ENCODE results near the gene IGF1.

The IGF1 gene

DNA sequence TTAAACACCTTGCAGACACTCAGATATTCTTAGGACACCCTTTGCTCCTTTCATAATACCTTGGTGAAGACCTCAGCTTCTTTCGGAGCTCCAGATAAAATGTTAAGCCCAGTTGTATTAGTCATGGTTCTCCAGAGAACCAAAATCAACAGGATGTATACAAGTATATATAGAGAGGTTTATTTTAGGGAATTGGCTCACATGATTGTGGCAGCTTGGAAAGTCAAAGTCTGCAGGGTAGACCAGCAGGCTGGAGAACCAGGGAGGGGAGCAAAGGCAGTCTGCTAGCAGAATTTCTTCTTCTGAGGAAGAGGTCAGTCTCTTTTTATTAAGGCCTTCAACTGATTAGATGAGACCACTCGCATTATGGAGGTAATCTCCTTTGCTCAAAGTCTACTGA, 6.9 kb upstream of the IGF1 start:
- no peak for DNase-seq

- no peak for DNase-seq
These were observed 5.8 kb upstream of the IGF1 start for GRCh38 chr12:102486153-102486552.

DNA sequence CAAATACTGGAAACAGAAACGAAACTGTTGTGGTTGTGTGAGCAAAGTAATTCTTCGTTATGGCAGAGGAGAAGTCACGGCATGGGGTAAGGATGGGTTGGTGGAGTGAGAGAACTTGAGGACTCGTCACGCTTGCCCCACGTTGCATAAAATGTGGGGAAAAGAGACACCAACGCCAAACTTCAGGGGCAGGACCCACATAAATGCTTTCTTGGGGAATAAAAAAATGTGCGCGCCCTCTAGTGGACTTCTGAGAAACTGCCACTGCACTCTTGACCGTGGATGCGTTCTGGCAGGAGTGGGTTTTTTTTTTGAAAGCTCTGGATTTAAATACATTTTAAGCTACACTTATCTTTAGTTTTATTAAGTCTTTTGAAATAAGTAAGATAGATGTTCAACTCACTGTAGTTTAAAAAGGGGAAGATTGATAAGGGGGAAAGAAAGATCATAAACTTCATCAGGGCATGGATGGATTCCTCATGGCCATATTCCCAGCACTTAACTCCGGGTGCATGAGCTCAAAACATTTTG, 4.1 kb upstream of the IGF1 start:
- no peak for DNase-seq

DNA sequence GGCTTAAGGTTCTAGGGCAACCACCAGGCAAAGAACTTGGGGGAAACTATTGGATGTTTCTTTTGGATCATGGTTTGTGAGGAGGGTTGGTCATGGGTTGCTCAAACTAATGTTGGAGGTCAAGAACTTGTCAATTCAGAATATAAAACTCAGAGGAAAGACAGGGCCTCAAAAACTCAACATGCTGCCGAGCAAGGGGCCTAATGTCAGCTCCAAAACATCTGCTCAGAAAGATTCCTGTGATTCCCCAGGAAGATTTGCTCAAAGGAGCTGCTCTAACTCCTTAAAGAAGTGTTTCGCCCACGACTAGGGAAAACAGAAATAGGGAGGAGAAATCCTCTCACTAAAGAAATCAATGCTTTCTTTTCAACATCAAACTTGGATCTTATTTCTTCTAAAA, 3.7 kb upstream of the IGF1 start:
- DNase-seq, result no peak

GRCh38 chr12:102483466-102483865, 3.1 kb upstream of the IGF1 start:
- DNase-seq, result no peak

DNA sequence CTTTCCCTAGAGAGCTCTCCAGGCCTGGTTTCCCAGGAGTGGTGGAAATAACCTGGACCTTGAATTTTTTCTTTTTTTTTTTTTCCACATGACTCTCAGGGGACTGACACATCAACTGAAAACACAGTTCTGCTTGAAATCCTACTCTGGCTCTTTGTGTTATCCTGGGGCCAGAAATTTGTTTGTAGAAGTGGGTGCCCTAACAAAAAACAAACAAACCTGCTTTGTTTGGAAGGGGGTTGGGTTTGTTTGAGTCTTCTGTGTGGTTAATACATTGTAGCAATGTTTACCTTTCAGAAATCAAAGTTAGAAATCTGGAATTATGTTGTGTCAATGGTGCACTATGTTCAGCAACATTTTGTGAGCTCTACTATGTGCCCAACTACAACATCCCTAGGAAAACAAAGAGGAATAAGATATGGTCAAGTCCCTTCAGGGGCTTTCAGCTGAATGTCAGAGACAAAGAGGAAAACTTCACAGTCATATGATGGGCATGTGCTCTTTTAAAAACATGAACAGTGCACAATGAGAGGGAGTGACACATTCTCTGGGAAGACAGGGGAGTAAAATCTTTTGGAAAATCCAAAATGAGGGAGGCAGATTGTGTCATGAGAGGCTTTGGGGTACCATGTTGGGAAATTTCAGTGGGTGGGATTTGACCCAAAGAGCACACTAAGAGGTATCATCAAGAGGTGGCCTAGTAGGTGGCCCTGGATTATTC, 1.5 kb upstream of the IGF1 start:
- DNase-seq, result no peak

- DNase-seq, result no peak
These were observed 424 bp downstream of the IGF1 start for GRCh38 chr12:102479939-102480338.

DNA sequence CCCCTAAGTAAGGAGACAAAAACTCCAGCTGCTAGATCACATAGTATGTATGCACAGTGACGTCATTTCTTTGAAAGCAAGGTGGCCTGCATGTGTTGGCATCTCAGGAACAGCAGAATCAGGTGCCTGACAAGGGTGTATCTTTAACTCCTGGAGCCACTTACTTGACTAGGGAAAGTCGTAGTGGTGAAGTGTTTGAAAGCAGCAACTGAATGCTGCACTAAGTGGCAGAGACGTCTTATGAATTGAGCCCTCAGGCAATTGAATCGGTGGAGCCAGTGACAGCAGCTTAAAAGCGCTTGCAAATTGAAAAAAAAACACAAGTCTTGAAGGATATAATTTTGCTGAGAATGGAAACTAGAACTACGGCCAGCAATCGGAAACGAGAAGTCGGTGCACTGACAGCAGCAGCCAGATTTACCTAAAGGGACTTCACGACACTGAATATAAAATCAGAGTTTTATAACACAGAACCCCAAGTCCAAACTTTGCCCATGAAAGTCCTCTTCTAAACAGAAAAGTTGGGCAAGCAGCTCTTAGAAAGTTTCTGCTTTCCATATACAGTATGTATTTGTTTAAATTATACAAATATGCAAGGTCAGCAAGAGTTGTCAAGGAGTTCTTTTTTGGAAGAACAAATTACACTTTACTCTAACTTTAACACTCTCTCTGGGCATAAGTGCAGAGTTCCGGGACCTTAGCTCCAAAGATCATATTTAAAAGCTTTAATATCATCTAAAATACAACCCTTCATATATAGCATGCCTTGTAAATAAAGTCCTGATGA, 1.1 kb downstream of the IGF1 start:
- DNase-seq, result no peak

- no peak for DNase-seq
These were observed 1.8 kb downstream of the IGF1 start for GRCh38 chr12:102478405-102479098.

DNA sequence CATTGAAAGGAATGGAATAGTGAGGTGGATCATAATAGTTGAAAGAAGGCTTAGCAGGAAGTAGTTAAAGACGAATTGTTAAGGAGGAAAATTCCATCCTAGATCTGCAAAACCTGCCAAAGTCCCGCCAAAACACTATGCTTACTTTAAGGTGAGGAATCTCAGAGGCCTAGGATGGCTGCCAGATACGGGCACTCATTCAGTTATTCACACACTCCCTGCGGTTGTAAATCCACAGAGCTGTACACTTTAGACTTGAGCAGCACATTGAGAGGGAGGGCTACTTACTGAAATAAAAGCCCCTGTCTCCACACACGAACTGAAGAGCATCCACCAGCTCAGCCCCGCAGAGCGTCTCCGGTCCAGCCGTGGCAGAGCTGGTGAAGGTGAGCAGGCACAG, 5.0 kb downstream of the IGF1 start:
- no peak for DNase-seq

- DNase-seq, result no peak
These were observed 5.8 kb downstream of the IGF1 start for GRCh38 chr12:102474438-102475064.

DNA sequence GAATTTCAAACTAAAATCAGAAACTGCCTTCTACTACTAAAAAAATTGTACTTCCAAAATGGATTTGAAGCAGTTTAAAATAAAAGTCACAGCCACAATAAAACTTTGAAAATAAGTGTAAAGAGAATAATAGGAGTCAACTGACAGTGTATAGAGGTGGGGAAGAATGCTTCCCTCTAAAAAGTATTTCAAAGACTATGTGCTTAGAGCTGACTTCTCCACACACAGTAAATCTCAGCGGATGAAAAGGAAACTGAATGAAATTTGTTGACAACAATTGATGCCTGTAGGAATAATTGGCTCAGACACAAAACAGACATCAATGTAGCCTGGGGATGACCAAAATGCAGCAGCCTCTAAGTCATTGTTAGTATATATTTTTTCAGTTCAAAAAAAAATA, 7.9 kb downstream of the IGF1 start:
- no peak for DNase-seq

DNA sequence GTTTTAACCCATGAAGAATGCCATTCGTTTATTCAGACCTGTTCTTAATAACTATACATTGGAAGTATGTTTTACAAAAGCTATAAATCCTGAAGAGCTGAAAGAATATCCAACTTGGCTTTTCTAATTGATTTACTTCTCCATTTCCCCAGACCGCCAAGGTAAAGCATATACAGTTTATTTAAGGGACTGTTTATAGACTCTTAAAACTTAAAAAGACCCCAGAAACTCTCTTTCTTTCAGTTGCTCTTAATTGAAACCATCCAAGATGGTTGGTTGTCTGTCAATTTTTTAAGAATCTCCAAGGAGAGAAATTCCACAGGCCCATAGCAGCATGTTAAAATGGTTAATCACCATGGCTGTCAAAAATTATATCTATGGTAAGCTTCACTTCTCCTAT, 8.8 kb downstream of the IGF1 start:
- DNase-seq, result no peak

GRCh38 chr12:102470945-102471344, 9.4 kb downstream of the IGF1 start:
- DNase-seq, result no peak

- no peak for DNase-seq
These were observed 12.0 kb downstream of the IGF1 start for GRCh38 chr12:102468261-102468915.

DNA sequence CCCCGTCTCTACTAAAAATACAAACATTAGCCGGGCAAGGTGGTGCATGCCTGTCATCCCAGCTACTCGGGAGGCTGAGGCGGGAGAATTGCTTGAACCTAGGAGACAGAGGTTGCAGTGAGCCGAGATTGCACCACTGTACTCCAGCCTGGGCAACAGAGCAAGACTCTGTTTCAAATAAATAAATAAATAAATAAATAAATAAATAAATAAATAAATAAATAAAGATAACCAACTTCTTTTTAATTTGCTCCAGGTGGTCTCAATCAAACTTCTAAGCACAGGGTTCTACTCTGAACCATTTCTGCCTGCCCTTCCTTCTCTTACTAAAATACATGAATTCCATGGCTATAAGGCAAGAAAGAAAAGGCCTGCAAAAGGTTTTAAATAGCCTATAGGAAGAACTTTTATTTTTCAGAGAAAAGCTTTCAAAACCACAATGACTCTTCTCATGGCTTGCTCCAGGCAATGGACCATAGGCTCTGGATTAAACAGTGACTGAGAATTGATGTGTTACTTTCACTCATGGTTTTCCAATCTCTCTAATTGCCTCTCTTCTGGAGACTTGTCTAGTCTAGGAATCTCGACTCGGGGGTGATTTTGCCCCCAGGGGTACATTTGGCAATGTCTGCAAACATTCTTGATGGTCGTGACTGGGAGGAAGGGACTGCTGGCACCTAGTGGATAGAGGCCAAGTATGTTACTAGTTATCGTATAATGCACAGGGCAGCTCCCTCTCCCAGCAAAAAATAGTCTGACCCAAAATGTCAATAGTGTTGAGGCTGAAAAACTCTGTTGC, 14.4 kb downstream of the IGF1 start:
- DNase-seq, result no peak

DNA sequence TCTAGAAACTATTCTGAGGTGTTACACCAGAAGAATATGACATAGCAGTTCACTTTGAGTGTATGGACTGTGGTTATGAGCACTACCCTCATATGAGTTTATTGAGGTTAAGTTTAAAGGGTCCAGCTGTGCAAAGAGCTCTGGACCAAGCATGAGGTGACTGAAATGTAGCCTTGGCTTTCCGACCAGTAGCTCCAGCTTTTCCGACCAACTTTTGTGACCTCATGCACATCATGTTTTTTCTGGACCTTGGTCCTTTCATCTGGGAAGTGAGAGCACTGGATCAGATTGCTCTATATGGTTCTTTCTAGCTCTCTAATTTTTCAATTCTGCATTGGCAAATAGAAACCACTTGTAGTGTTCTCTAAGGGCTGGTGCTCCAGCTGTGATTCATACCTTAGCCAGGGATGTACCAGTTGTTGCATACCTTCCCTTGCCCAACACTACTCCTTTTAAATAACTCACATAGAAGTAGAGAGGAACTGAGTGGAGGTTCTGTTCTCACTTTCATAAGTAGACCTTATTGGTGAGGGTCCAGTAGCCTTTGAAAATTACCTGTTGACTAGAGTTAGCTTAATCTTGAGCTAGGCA, 16.6 kb downstream of the IGF1 start:
- no peak for DNase-seq

- no peak for DNase-seq
These were observed 17.4 kb downstream of the IGF1 start for GRCh38 chr12:102462795-102463465.

- DNase-seq, result peak; percentile 63
These were observed 18.0 kb downstream of the IGF1 start for GRCh38 chr12:102462386-102462785.

DNA sequence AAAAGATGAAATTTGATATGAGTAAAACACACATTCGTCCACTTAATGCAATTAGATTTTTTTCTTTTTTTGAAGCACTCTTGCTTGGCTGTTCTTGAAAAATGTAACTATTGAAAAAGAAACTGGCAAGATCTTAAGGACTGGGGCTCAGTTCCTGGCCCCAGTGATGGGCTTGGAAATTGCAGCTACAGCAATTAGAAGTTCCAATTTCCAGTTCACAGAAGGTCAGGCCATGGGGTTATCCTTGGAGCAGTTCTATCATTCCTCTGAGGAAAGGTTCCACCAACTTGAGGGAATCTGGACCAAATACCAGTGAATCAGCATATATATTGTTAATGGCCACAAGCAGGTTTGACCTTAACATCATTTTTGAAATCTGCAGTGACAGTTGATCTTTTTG, 18.9 kb downstream of the IGF1 start:
- no peak for DNase-seq

DNA sequence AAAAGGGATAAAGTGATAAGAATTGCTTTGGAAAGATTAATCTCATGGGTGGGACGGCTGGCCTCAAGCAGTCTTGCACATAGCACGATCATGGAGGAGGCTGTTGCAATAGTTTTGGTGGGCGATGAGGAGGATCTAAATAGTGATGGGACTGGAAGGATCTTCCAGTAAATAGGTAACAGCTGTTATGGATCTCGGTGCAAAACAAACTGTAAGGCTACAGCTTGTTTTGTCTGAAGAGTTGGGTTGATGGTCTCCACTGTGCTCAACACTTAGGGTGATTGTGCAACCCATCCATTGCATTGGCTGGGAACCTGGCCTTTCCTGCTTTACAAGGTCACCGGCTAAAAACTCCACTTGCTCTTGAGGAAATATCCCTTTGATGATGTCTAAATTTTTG, 21.0 kb downstream of the IGF1 start:
- DNase-seq, result no peak

Data from NCI-H1048 (cell line).